GM21529 (cell line): ENCODE results near the gene PROSER3.
"Not testable (repeated sequence)": the region's sequence is repeated elsewhere in the genome, so short reads cannot be mapped to it uniquely, and the experiment has no call there.

Experiments
- ATAC-seq: cut with Tn5 transposase; IDR thresholded peaks from one replicate; pipeline ENCODE4 v1.9.1; 2021; ENCODE audit not compliant: unreplicated experiment

PROSER3 gene

DNA sequence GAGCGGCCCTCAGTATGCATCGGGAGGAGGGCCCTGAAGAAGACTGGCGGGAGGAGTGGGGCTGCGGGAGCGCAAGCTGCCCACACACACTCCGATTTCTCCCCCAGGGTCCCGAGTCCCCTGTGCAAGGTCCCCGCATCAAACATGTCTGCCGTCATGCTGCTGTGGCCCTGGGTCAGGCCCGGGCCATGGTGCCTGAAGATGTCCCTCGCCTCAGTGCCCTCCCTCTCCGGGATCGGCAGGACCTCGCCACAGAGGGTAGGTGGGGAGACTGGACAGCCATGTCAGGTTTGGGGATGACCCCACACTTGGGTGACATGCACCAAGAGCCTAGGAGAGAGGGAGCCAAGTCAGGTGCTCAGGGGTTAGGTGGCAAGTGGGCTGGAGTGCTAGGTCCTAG, 35.5 kb upstream of the PROSER3 start:
- ATAC-seq, result no peak

DNA sequence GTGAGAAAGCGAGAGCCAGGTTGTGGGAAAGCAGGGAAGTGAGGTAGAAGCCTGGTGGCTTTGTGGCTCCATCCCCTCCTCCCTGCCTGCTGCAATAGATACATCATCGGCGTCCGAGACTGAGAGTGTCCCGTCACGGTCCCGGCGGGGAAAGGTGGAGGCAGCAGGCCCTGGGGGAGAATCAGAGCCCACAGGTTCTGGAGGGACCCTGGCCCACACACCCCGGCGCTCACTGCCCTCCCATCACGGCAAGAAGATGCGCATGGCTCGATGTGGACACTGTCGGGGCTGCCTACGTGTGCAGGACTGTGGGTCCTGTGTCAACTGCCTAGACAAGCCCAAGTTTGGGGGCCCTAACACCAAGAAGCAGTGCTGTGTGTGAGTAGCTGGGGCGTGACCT, 35.1 kb upstream of the PROSER3 start:
- ATAC-seq, result no peak

GRCh38 chr19:35723671-35724070, 34.3 kb upstream of the PROSER3 start:
- ATAC-seq, result no peak

GRCh38 chr19:35724132-35724531, 33.8 kb upstream of the PROSER3 start:
- ATAC-seq, result not testable (repeated sequence)

GRCh38 chr19:35724560-35724959, 33.4 kb upstream of the PROSER3 start:
- no peak for ATAC-seq

GRCh38 chr19:35725216-35725861, 32.6 kb upstream of the PROSER3 start:
- no peak for ATAC-seq

GRCh38 chr19:35727053-35727955, 30.7 kb upstream of the PROSER3 start:
- ATAC-seq, result no peak

- no peak for ATAC-seq
Observed at GRCh38 chr19:35727956-35728706, 29.8 kb upstream of the PROSER3 start.

DNA sequence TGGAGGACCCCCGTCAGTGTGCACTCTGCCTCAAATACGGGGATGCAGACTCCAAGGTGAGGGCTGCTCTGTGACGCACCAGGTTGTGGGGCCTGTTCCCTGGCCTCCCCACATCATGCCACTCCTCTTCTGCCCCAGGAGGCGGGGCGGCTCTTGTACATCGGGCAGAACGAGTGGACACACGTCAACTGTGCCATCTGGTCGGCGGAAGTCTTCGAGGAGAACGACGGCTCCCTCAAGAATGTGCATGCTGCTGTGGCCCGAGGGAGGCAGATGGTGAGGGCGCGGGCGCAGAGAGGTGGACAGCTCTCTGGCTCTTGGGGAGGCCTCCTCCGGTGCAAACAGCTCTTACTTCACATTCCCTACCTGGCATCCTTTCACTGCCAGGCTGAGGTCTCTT, 29.0 kb upstream of the PROSER3 start:
- ATAC-seq, result no peak

DNA sequence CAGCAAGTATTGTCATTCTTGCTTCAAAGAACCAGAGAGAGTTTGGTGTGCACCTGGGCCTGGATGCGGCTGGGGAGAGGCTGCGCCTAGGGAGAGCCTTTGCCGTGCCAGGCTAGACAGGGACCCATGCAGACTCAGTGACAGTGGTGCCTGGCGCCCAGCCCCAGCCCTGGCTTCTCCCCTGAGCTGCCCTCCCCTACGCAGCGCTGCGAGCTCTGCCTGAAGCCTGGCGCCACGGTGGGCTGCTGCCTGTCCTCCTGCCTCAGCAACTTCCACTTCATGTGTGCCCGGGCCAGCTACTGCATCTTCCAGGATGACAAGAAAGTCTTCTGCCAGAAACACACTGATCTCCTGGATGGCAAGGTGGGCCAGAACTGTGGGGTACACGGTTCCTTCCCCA, 28.2 kb upstream of the PROSER3 start:
- no peak for ATAC-seq

DNA sequence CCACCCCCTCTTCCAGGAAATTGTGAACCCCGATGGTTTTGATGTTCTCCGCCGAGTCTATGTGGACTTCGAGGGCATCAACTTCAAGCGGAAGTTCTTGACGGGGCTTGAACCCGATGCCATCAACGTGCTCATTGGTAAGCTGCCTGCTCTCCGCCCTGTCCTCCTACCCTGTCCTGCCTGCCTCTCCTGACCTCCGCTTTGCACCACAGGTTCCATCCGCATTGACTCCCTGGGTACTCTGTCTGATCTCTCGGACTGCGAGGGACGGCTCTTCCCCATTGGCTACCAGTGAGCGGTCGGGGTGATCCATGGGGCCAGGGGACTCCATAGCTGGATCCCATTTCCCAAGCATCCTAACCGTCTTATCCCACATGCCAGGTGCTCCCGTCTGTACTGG, 27.6 kb upstream of the PROSER3 start:
- ATAC-seq, result no peak

GRCh38 chr19:35731353-35731752, 26.6 kb upstream of the PROSER3 start:
- no peak for ATAC-seq

DNA sequence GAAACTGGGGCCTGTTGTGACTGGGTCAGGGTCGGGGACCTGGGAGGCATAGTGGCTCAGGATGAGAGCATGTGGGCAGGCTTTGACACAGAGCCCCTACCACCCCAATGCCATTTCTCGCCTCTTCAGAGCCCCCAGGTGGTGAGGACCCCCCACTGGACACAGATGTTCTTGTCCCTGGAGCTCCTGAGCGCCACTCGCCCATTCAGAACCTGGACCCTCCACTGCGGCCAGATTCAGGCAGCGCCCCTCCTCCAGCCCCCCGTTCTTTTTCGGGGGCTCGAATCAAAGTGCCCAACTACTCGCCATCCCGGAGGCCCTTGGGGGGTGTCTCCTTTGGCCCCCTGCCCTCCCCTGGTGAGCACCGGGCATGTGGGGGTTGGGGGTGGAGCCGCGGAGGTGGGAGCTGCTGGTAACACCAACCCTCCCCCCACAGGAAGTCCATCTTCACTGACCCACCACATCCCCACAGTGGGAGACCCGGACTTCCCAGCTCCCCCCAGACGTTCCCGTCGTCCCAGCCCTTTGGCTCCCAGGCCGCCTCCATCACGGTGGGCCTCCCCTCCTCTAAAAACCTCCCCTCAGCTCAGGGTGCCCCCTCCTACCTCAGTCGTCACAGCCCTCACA, 26.1 kb upstream of the PROSER3 start:
- no peak for ATAC-seq

- no peak for ATAC-seq
Observed at GRCh38 chr19:35732540-35733179, 25.3 kb upstream of the PROSER3 start.

DNA sequence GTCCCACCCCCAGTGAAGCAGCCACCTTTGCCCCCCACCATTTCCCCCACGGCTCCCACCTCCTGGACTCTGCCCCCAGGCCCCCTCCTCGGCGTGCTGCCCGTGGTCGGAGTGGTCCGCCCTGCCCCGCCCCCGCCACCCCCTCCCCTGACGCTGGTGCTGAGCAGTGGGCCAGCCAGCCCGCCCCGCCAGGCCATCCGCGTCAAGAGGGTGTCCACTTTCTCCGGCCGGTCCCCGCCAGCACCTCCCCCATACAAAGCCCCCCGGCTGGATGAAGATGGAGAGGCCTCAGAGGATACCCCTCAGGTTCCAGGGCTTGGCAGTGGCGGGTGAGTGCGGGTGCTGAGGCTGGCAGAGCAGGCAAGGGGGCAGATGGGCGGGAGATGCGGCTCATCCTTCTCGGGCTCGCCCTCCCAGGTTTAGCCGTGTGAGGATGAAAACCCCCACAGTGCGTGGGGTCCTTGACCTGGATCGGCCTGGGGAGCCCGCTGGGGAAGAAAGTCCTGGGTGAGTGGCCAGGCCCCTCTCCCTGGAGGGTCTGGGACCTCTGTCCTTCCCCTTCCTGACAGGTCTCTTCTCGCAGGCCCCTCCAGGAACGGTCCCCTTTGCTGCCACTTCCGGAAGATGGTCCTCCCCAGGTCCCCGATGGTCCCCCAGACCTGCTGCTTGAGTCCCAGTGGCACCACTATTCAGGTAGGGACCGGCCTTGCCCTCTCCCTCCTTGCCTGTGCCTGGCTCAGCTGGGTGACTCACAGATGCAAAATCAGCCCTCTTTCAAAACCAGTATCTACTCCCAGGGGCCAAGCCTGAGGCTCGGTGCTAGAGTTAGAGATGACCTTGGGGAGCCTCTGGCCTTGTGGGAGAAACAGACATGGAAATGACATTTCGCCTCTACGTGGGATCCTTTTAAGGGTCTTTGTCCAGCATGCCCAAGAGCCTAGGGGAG, 24.5 kb upstream of the PROSER3 start:
- ATAC-seq, result no peak

GRCh38 chr19:35734273-35734672, 23.7 kb upstream of the PROSER3 start:
- no peak for ATAC-seq

DNA sequence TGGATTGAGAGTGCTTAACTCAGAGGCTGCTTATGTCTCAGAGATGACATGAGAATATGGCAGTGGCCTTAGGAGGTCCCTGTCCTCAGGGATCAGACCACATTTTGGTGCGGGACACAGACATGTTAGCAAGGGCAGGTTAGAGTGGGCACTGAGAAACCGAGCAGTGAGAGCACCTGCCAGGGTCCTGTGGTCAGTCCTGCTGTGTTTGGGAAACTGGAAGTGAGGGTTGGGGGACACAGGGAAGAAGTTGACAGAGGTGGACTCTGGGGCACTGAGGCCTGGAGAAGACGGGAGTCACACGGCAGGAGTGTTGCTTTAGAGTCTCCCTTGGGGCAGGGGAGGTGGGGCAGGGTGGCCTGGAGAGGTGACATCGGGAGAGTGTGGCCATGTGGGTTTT, 23.1 kb upstream of the PROSER3 start:
- ATAC-seq, result no peak

DNA sequence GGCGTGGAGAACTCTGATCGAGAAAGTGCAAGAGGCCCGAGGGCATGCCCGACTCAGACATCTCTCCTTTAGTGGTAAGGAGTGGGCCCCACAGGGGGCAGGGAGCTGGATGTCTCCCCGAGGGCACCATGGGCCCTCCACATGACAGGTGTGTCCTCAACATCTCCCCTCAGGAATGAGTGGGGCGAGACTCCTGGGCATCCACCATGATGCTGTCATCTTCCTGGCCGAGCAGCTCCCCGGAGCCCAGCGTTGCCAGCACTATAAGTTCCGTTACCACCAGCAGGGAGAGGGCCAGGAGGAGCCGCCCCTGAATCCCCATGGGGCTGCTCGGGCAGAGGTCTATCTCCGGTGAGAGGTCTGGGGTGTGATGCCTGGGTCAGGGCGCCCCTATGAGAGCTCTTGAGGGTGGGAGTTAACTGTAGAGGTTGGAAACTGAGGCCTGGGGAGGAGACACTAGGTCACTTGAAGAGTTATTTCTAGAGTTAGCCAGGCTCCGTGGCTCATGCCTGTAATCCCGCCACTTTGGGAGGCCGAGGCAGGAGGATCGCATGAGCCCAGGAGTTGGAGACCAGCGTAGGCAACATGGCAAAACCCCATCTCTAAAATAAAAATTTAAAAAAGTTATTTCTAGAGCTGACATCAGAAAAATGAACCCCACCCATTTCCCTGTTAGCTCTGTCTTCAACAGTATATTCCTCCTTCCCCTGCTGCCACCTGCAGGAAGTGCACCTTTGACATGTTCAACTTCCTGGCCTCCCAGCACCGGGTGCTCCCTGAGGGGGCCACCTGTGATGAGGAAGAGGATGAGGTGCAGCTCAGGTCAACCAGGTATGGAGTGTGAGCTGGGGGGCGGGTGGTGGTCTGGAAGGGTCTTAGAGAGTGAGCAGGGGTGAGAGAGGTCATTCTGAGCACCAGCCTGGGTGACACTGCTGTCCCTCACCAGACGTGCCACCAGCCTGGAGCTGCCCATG, 20.8 kb upstream of the PROSER3 start:
- no peak for ATAC-seq
